ENCODE measurements around the gene SUPT5H.

Gene SUPT5H

GRCh38 chr19:39498798-39499642, 53.6 kb downstream of the SUPT5H start, which contains the start of gene DLL3:
DLL3 (plus strand) TSS chr19:39498947; CDS start chr19:39498975, 28 bp downstream.
- peak; percentile 77 for DNase-seq

- DNase-seq: no peak
Measured at GRCh38 chr19:39499932-39500331, 54.5 kb downstream of the SUPT5H start.

DNA sequence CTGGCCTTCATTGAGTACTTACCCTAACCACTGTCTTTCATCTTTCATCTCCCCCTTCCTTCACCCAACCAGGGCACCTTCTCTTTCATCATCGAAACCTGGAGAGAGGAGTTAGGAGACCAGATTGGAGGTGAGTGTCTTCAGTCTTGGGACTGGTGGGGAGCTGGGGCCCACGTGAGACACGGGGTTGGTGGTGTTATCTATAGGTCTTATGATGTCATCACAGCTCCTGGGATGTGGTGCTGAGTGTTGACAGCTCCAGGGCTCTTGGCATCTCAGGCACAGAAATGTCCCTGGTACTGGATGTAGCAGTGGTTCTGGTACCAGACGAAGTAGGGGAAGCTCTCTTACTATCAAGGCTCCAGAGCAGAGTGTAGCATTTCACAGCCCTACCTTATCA, 55.2 kb downstream of the SUPT5H start:
- DNase-seq: no peak

DNA sequence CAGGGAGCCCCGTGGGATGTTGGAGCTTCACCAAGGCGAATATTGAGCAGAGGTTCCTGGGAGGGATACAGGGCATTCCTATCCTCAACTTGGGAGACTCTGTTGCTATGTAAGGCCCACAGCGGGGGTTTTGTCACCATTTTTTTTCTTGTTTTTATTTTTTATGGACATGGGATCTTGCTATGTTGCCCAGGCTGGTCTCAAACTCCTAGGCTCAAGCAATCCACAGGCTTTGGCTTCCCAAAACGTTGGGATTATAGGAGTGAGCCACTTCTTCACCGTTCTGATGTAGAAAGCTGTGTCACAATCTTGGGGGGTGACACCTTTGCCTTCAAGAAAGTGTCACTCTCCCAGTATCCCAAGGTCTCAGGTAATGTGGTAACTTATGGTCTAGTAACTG, 56.0 kb downstream of the SUPT5H start:
- no peak for DNase-seq

GRCh38 chr19:39502640-39503417, 57.4 kb downstream of the SUPT5H start:
- DNase-seq: no peak

GRCh38 chr19:39506598-39506943, 61.2 kb downstream of the SUPT5H start:
- no peak for DNase-seq

DNA sequence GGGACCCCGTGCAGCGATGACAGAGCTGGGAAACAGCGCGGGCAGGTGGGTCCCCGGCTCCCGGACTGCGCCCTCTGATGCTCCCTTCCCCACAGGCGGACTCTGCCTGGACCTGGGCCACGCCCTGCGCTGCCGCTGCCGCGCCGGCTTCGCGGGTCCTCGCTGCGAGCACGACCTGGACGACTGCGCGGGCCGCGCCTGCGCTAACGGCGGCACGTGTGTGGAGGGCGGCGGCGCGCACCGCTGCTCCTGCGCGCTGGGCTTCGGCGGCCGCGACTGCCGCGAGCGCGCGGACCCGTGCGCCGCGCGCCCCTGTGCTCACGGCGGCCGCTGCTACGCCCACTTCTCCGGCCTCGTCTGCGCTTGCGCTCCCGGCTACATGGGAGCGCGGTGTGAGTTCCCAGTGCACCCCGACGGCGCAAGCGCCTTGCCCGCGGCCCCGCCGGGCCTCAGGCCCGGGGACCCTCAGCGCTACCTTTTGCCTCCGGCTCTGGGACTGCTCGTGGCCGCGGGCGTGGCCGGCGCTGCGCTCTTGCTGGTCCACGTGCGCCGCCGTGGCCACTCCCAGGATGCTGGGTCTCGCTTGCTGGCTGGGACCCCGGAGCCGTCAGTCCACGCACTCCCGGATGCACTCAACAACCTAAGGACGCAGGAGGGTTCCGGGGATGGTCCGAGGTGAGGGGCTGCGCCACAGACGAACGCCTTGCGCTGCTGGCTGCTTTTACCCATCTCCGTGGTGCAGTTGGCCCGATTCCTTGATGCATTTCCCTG, 61.7 kb downstream of the SUPT5H start:
- DNase-seq: no peak

DNA sequence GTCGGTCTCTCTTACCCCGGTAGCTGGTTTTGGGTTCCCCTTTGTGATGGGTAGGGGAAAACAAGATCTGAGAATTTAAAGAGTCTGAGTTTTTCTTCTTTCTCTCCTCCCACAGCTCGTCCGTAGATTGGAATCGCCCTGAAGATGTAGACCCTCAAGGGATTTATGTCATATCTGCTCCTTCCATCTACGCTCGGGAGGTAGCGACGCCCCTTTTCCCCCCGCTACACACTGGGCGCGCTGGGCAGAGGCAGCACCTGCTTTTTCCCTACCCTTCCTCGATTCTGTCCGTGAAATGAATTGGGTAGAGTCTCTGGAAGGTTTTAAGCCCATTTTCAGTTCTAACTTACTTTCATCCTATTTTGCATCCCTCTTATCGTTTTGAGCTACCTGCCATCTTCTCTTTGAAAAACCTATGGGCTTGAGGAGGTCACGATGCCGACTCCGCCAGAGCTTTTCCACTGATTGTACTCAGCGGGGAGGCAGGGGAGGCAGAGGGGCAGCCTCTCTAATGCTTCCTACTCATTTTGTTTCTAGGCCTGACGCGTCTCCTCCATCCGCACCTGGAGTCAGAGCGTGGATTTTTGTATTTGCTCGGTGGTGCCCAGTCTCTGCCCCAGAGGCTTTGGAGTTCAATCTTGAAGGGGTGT, 62.5 kb downstream of the SUPT5H start:
- DNase-seq: no peak

DNA sequence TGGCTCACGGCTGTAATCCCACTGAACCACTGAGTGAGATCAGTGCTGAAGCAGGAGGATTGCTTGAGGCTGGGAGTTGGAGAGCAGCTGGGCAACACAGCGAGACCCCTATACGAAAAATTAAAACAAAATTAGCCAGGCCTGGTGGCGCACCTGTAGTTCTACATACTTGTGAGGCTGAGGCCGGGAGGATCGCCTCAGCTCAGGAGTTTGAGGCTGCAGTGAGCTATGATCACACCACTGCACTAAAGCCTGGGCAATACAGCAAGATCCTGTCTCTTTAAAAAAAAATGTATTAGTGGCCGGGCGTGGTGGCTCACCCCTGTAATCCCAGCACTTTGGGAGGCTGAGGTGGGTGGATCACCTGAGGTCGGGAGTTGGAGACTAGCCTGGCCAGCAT, 63.2 kb downstream of the SUPT5H start:
- DNase-seq: no peak

- no peak for DNase-seq
Measured at GRCh38 chr19:39509233-39509632, 63.9 kb downstream of the SUPT5H start.

GRCh38 chr19:39512988-39513387, 67.6 kb downstream of the SUPT5H start:
- no peak for DNase-seq

DNA sequence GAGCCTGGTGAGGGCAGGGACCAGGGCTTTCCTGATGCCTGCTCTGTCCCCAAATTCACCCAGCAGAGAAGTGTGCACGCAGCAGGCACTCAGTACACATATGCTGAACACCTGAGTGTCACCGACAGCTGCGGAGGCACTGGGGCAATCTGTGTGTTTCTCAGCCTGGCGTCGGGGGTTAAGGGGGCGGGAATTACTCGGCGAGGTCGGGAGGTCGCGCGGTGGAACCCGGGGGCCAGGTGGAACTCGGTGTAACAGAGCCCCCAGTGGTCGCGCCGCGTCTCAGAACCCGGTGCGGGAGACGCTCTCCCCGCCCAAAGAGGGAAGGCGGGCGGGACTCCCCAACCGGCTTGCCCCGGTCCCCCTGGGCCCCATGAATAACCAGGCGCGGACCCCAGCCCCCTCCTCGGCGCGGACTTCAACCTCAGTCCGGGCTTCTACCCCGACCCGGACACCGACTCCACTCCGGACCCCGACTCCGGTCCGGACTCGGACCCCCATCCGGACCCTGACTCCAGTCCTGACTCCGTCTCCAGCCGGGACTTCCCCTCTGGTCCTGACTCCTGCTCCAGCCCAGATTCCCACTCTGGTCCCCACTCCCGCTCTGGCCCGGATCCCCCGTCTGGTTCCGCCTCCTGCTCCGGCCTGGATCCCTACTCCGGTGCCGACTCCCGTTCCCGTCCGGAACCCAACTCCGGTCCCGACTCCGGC, 69.6 kb downstream of the SUPT5H start, which contains the start of gene SELENOV:
Gene SELENOV (plus strand): TSS at position 300 of the 711 bp plus-strand sequence. CDS start 74 bp downstream, at position 374.
- no peak for DNase-seq

DNA sequence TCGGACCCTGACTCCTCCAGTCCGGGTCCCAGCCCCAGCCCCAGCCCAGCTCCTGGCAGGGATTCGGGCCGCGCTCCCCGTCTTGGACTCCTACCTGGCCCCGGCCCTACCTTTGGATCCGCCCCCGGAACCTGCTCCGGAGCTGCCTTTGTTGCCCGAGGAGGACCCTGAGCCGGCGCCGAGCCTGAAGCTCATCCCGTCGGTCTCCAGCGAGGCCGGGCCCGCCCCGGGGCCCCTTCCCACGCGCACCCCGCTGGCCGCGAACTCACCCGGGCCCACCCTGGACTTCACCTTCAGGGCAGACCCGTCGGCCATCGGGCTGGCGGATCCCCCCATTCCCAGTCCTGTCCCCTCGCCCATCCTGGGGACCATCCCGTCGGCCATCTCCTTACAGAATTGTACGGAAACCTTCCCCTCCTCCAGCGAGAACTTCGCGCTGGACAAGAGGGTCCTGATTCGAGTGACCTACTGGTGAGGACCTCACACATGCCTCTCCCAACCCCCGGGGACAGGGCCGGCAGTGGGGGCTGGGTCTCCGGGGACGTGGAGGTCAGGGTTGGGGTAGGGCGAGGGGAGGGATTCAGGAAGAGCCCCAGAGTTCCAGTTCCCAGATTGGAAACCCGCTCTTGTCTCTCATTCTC, 70.3 kb downstream of the SUPT5H start:
- DNase-seq: no peak

DNA sequence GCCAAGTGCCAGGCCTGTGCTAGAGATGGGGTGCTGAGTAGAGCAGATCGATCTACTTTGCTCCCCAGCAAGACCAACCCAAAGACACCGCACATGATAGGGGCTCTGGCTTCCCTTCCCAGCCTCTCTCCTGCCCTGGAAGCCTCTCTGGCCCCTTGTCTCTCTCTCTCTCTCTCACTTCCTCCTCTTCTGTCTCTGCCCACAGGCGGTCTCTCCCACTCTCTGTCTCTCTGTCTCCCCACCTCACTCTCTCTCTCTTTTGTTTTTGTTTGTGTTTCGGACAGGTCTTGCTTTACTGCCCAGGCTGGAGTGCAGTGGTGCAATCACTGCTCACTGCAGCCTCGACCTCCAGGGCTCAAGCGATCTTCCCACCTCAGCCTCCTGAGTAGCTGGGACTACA, 70.9 kb downstream of the SUPT5H start:
- DNase-seq: no peak

GRCh38 chr19:39517432-39517831, 72.0 kb downstream of the SUPT5H start:
- DNase-seq: no peak

DNA sequence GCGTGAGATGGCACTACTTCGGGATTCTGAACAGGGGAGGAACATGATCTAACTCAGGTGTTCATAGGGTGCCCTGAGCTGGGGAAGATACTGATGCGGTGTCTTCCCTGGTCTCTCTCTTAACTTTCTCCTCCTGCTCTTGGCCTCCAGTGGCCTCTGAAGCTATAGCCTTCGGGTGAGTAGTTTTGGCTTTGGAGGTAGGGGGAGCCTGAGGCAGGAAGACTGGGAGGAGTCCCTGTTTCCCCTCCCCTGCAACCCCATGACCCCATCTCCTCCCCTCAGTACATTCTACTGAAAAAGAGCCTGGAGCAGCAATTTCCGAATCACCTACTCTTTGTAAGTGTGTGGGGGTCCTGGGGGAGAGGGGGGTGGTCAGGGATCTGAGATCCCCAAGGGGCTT, 73.1 kb downstream of the SUPT5H start:
- DNase-seq: no peak

GRCh38 chr19:39518975-39519374, 73.6 kb downstream of the SUPT5H start:
- DNase-seq: no peak

- no peak for DNase-seq
Measured at GRCh38 chr19:39520541-39521484, 75.4 kb downstream of the SUPT5H start.

DNA sequence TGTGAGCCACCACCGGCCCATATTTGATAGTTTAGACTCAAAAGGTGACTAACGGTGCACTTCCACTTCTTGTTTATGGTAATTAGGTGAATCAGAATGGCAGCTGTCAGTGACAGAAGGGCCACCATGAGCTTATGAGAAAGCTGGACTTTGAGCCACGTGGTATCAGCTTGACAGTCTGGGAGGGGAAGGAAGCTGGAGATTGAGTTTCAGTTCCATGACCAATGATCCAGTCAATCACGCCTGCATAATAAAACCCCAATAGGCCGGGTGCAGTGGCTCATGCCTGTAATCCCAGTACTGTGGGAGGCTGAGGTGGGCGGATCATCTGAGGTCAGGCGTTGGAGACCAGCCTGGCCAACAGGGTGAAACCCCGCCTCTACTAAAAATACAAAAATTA, 79.1 kb downstream of the SUPT5H start:
- DNase-seq: no peak

DNA sequence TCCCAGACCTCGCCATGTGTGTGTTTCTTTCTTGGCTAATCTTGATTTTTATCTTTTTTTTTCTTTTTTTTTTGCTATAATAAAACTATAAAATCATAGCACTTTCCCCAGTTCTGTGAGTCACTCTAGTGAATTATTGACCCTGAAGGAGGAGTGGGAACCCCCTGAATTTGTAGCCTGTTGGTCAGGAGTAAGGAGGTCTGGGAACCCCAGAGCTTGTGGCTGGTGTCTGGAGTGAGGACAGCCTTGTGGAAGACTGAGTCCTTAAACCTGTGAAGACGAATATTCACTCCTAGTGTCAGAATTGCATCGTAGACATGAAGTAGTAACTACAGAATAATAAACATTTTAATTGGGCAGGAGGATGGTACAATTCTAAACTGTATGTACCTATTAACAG, 79.8 kb downstream of the SUPT5H start:
- no peak for DNase-seq
